PFSK-1 (cell line): ENCODE results near the gene TNNC1.

Experiments
- FOXP2 ChIP-seq: optimal IDR thresholded peaks from 2 replicates; pipeline ENCODE3; 2011; ENCODE audit warnings: borderline replicate concordance, control low read depth, inconsistent platforms; ENCODE audit not compliant: insufficient read depth; ENCODE audit errors: extremely low read length, extremely low read depth
- POLR2AphosphoS5 ChIP-seq: IDR thresholded peaks from 2 replicates; pipeline ENCODE4 v1.6.1; 2012; ENCODE audit warnings: low read depth, mild to moderate bottlenecking, control low read depth, low read length, moderate library complexity
- SIN3A ChIP-seq: IDR thresholded peaks from 2 replicates; pipeline ENCODE4 v1.6.1; 2012; ENCODE audit warnings: mild to moderate bottlenecking, low read length, moderate library complexity, borderline replicate concordance; ENCODE audit not compliant: insufficient read depth
- TAF1 ChIP-seq: IDR thresholded peaks from 2 replicates; pipeline ENCODE4 v1.6.1; 2012; ENCODE audit warnings: low read length, control low read depth, borderline replicate concordance; ENCODE audit not compliant: insufficient read depth
- TF ChIP-seq, protein P1 (sequence below), 2 experiments: IDR thresholded peaks; 2 replicates each; pipeline versions ENCODE4 v1.6.1 to v1.8.0; 2011 to 2012; ENCODE audit warnings: low read depth in 2 of 2, low read length in 2 of 2, control low read depth in 1 of 2, inconsistent platforms in 1 of 2, mild to moderate bottlenecking in 1 of 2, moderate library complexity in 1 of 2; ENCODE audit not compliant: insufficient read depth in 1 of 2

Gene TNNC1

DNA sequence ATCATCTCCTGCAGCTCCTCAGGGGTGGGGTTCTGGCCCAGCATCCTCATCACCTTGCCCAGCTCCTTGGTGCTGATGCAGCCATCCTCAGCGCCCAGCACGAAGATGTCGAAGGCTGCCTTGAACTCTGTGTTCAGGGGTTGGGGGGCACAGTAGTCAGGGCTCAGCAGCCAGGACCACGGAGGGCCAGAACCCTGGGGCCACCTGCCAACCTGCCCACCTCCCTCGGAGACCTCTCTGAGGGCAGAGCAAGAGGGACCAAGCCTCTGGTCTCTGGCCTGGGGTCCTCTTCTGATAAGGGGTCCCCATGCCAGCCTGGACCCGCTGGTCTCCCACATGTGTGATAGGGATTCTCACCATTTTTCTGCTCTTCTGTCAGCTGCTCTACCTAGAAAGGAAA is 1.7 kb downstream of the TNNC1 start:
- no peak for TF ChIP-seq POLR2AphosphoS5
- no peak for TF ChIP-seq FOXP2
- no peak for TF ChIP-seq SIN3A
- TF ChIP-seq, protein P1, sequence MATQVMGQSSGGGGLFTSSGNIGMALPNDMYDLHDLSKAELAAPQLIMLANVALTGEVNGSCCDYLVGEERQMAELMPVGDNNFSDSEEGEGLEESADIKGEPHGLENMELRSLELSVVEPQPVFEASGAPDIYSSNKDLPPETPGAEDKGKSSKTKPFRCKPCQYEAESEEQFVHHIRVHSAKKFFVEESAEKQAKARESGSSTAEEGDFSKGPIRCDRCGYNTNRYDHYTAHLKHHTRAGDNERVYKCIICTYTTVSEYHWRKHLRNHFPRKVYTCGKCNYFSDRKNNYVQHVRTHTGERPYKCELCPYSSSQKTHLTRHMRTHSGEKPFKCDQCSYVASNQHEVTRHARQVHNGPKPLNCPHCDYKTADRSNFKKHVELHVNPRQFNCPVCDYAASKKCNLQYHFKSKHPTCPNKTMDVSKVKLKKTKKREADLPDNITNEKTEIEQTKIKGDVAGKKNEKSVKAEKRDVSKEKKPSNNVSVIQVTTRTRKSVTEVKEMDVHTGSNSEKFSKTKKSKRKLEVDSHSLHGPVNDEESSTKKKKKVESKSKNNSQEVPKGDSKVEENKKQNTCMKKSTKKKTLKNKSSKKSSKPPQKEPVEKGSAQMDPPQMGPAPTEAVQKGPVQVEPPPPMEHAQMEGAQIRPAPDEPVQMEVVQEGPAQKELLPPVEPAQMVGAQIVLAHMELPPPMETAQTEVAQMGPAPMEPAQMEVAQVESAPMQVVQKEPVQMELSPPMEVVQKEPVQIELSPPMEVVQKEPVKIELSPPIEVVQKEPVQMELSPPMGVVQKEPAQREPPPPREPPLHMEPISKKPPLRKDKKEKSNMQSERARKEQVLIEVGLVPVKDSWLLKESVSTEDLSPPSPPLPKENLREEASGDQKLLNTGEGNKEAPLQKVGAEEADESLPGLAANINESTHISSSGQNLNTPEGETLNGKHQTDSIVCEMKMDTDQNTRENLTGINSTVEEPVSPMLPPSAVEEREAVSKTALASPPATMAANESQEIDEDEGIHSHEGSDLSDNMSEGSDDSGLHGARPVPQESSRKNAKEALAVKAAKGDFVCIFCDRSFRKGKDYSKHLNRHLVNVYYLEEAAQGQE (IDR thresholded peaks at IDR 0.05; ENCODE audit: insufficient read depth in 1 of 2, low read depth in 2 of 2, low read length in 2 of 2): no peak
- no peak for TF ChIP-seq TAF1

DNA sequence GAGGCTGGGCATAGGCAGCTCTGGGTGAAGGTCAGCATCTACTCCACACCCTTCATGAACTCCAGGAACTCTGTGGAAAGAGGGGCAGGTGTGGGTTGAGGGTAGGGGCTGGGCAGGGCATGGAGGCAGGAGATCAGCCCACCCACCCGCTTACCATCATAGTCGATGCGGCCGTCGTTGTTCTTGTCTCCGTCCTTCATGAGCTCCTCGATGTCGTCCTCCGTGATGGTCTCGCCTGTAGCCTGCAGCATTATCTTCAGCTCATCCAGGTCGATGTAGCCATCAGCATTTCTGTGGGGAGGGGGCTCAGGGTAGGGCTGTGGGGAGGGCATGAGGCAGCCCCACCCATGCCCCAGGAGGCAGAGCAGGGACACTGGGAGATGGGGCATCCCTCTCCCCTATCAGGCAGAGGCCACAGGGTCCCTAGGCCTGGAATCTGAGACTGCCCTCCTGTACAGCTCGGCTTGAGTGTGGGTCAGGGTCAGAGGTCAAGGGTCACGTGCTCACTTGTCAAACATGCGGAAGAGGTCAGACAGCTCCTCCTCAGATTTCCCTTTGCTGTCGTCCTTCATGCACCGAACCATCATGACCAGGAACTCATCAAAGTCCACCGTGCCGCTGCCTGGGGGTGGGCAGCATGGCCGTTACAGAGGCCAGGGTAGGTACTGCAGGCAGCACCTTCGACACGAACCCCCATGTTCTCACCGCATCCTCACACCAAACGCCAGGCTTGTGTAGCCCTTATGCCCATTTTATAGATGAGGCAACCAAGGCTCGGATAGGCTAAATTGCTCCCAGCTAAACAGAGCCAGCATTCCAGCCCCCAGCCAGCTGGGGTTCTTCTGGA is 2.4 kb downstream of the TNNC1 start:
- TF ChIP-seq FOXP2: no peak
- TF ChIP-seq, protein P1 (IDR thresholded peaks at IDR 0.05; ENCODE audit: insufficient read depth in 1 of 2, low read depth in 2 of 2, low read length in 2 of 2): no peak
- TF ChIP-seq SIN3A: no peak
- TF ChIP-seq POLR2AphosphoS5: no peak
- TF ChIP-seq TAF1: no peak

DNA sequence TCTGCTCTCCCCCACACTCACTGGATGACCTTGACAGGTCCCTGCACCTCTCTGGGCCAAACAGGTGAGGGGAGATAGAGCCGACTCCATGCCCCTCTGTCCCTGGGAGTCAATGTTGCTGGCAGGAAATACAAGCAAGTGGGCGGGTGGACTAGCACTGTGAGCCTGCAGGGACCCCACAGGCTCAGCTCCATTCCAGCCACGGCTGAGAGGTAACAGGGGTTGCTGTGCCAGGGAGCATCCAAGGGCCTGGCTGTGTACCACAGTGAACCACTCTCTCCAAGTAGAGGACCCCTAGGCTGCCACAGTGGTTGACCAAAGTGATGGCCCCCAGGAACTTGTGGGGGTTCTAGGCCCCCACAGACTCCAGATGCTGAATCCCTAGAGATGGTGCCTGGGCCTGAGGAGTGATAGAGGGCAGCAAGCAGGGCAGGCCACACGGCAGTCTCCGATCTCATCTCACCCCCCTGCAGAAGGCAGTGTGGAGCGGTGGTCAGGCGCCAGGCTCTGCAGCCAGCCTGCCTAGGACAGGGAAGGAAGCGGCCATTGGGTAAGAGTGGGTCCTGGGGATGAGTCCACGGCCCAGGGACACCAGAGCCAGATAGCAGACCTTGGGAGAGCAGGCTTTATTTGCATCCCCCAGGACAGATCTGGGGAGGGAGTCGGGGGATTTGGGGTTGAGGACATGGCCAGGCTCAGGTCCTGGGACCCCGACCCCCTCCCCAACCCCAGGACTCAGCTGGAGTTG is 3.2 kb downstream of the TNNC1 start:
- TF ChIP-seq, protein P1 (IDR thresholded peaks at IDR 0.05; ENCODE audit: insufficient read depth in 1 of 2, low read depth in 2 of 2, low read length in 2 of 2): no peak
- no peak for TF ChIP-seq SIN3A
- TF ChIP-seq FOXP2: no peak
- no peak for TF ChIP-seq POLR2AphosphoS5
- no peak for TF ChIP-seq TAF1

DNA sequence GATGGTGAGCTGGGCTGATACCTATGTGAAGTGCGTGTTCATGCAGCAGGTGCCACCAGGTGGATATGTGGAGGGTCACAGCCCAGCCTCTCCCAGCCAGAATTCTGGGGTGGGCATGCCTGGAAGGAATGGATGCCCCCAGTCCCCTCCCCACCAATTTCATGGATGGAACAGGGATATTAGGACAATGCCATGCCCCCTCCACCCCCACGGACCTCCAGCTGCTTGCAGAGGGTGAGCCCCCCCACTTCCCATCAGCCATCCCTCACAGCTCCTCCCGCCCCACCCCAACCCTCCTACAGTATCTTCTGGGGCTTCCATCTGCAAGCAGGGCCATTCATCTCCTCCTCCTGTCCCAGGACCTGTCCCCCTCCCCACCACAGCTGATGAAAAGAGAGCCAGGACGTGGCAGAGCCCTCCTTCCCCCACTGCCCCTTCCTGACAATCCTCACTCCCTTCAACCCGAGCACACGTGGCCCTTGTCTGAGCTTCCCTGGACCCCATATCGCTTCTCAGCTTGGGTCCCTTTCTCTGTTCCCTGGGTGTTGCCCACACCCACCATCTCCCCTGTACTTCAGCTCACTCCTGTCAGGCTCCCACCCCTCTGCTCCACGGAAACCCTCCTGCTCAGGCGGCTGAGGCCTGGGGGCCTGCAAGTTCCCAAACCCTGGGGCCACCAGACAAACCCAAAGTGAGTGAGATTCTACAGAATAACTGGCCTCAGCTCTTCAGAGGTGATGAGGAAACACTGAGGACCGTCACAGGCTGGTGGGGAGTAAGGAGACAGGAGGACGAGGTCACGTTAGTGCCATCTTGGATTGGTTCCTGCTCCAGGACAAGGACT is 6.1 kb downstream of the TNNC1 start:
- TF ChIP-seq POLR2AphosphoS5: no peak
- no peak for TF ChIP-seq TAF1
- TF ChIP-seq, protein P1 (IDR thresholded peaks at IDR 0.05; ENCODE audit: insufficient read depth in 1 of 2, low read depth in 2 of 2, low read length in 2 of 2): no peak
- TF ChIP-seq SIN3A: no peak
- no peak for TF ChIP-seq FOXP2
